IMR-90 (cell line): ENCODE measurements around the gene ENO4. TPM values are rescaled to one million over a fixed set of nuclear protein-coding genes. Genes with fewer than 3 reads are reported as not detected.

Experiments
- ATAC-seq: fragments of 200-7000 bp; cut with Tn5 transposase; 2 replicates; pipeline ENCODE4 v1.9.1; 2020; ENCODE audit warnings: low read depth, mild to moderate bottlenecking, moderate library complexity
- BruUV-seq: library from RNA; stranded (reverse); fragments of 400-500 nt; replicated peaks from 2 replicates; lab custom pipeline; 2021; lab: Mats Ljungman, UMichigan
- CTCF ChIA-PET: fragments of 300-600 bp; formaldehyde crosslinking; extraction: SDS; loops from one replicate; lab custom pipeline; 2021; ENCODE audit warnings: antibody characterized with exemption; lab: Yijun Ruan, JAX
- POLR2A ChIA-PET: fragments of 300-600 bp; sonication (Branson Sonifier 250); formaldehyde crosslinking; loops from one replicate; lab custom pipeline; 2022; ENCODE audit warnings: antibody characterized with exemption; ENCODE audit not compliant: unreplicated experiment; lab: Charles Lee
- DNase-seq: peaks from one replicate; pipeline ENCODE4 v3.0.0; 2013
- H2AFZ ChIP-seq: replicated peaks from 2 replicates; pipeline ENCODE3; 2013; ENCODE audit warnings: low read length, mild to moderate bottlenecking; ENCODE audit not compliant: poor library complexity
- H2AK5ac ChIP-seq: 2 replicates; pipeline ENCODE4 v1.6.1; 2013; ENCODE audit warnings: low read depth, low read length, inconsistent platforms
- H2AK9ac ChIP-seq: replicated peaks from 2 replicates; pipeline ENCODE3; 2013; ENCODE audit warnings: mild to moderate bottlenecking, low read depth, low read length, moderate library complexity; ENCODE audit not compliant: poor library complexity
- H2BK120ac ChIP-seq: 2 replicates; pipeline ENCODE4 v1.6.1; 2013; ENCODE audit warnings: low read depth, low read length, inconsistent platforms
- H2BK15ac ChIP-seq: 3 replicates; pipeline ENCODE4 v1.6.1; 2013; ENCODE audit warnings: low read depth, low read length, inconsistent platforms
- H2BK20ac ChIP-seq: 2 replicates; pipeline ENCODE4 v1.6.1; 2013; ENCODE audit warnings: low read depth, mild to moderate bottlenecking, inconsistent platforms, low read length, moderate library complexity
- H2BK5ac ChIP-seq: 2 replicates; pipeline ENCODE4 v1.6.1; 2013; ENCODE audit warnings: mild to moderate bottlenecking, low read depth, low read length, inconsistent platforms; ENCODE audit not compliant: poor library complexity, severe bottlenecking
- H3K14ac ChIP-seq: replicated peaks from 2 replicates; pipeline ENCODE4 v1.6.1; 2013; ENCODE audit warnings: low read depth, low read length, inconsistent platforms
- H3K18ac ChIP-seq: 2 replicates; pipeline ENCODE4 v1.6.1; 2013; ENCODE audit warnings: low read depth, low read length, control low read depth
- H3K23ac ChIP-seq: 2 replicates; pipeline ENCODE4 v1.6.1; 2013; ENCODE audit warnings: low read depth, low read length, inconsistent platforms
- H3K27ac ChIP-seq: 2 replicates; pipeline ENCODE4 v1.5.1; 2013; ENCODE audit warnings: mild to moderate bottlenecking, control low read depth, low read length; ENCODE audit not compliant: insufficient read depth
- H3K27me3 ChIP-seq: 2 replicates; pipeline ENCODE4 v1.6.1; 2013; ENCODE audit warnings: low read length; ENCODE audit not compliant: control insufficient read depth, insufficient read depth
- H3K36me3 ChIP-seq: 2 replicates; pipeline ENCODE4 v1.6.1; 2013; ENCODE audit warnings: low read length, mixed read lengths; ENCODE audit not compliant: control insufficient read depth, insufficient read depth
- H3K4ac ChIP-seq: 2 replicates; pipeline ENCODE4 v1.6.1; 2013; ENCODE audit warnings: low read depth, low read length, inconsistent platforms
- H3K4me1 ChIP-seq: 2 replicates; pipeline ENCODE4 v1.6.1; 2013; ENCODE audit warnings: low read length, mixed read lengths; ENCODE audit not compliant: control insufficient read depth, insufficient read depth
- H3K4me2 ChIP-seq: 2 replicates; pipeline ENCODE4 v1.6.1; 2013; ENCODE audit warnings: low read depth, mild to moderate bottlenecking, control low read depth, low read length, moderate library complexity
- H3K4me3 ChIP-seq: 2 replicates; pipeline ENCODE4 v1.5.1; 2013; ENCODE audit warnings: low read depth, mild to moderate bottlenecking, control low read depth, low read length, moderate library complexity; ENCODE audit not compliant: insufficient read depth
- H3K56ac ChIP-seq: 2 replicates; pipeline ENCODE4 v1.6.1; 2013; ENCODE audit warnings: low read length, inconsistent platforms; ENCODE audit not compliant: insufficient read depth; ENCODE audit errors: extremely low read depth
- H3K79me1 ChIP-seq, 2 experiments: 2 replicates each; pipeline ENCODE4 v1.6.1; 2013; ENCODE audit warnings: low read length in 2 of 2, inconsistent platforms in 1 of 2, low read depth in 1 of 2
- H3K9ac ChIP-seq: 2 replicates; pipeline ENCODE4 v1.6.1; 2013; ENCODE audit warnings: low read depth, low read length, control low read depth
- H3K9me1 ChIP-seq: 2 replicates; pipeline ENCODE4 v1.6.1; 2013; ENCODE audit warnings: low read length, inconsistent platforms; ENCODE audit not compliant: insufficient read depth
- H3K9me3 ChIP-seq: 2 replicates; pipeline ENCODE4 v1.6.1; 2013; ENCODE audit warnings: low read length; ENCODE audit not compliant: control insufficient read depth, insufficient read depth
- H4K20me1 ChIP-seq: 2 replicates; pipeline ENCODE4 v1.6.1; 2013; ENCODE audit warnings: low read length, inconsistent platforms; ENCODE audit not compliant: insufficient read depth
- H4K5ac ChIP-seq: 2 replicates; pipeline ENCODE4 v1.6.1; 2013; ENCODE audit warnings: mild to moderate bottlenecking, low read depth, low read length, control low read depth
- H4K8ac ChIP-seq, 2 experiments: 2 replicates each; pipeline ENCODE4 v1.6.1; 2013; ENCODE audit warnings: low read depth in 2 of 2, low read length in 2 of 2, control low read depth in 1 of 2, inconsistent platforms in 1 of 2
- H4K91ac ChIP-seq: 2 replicates; pipeline ENCODE4 v1.6.1; 2013; ENCODE audit warnings: low read depth, low read length, inconsistent platforms; ENCODE audit not compliant: insufficient read depth
- FOS ChIP-seq: fragments of 150-350 bp; IDR thresholded peaks from 2 replicates; pipeline ENCODE4 v1.6.1; 2016; ENCODE audit warnings: low read depth, low read length
- MAZ ChIP-seq: IDR thresholded peaks from 2 replicates; pipeline ENCODE4 v1.6.1; 2012; ENCODE audit warnings: low read depth, mild to moderate bottlenecking, low read length, improper control_type of control experiment, moderate library complexity, borderline replicate concordance
- POLR2A ChIP-seq: IDR thresholded peaks from 2 replicates; pipeline ENCODE4 v1.6.1; 2012; ENCODE audit warnings: mild to moderate bottlenecking, low read depth, low read length
- WGBS, 2 experiments: methylation state at CpG; one replicate each; pipeline versions ENCODE4 v1.1.5 to v1.1.7; 2013; ENCODE audit warnings: missing lambda C conversion rate in 2 of 2; ENCODE audit not compliant: insufficient read length in 1 of 2; ENCODE audit errors: extremely low coverage in 2 of 2; 5-methylcytosine and 5-hydroxymethylcytosine counted together
- dilution Hi-C: fragments of 300-500 bp; cut with HindIII; formaldehyde crosslinking; loops from one replicate; pipeline ENCODE4 v1.14.3; 2018; ENCODE audit warnings: low sequenced_read_pairs; ENCODE audit not compliant: unreplicated experiment
- in situ Hi-C: fragments of 300-500 bp; cut with MboI; formaldehyde crosslinking; loops from 3 replicates; pipeline ENCODE4 v1.14.3; 2019; ENCODE audit warnings: low sequenced_read_pairs, inconsistent platforms, mixed read lengths
- intact Hi-C: fragments of 100-400 bp; cut with micrococcal nuclease; formaldehyde crosslinking; loops from 2 replicates; pipeline ENCODE4 v1.10.0; 2022
- polyA plus RNA-seq, 3 experiments: library from polyadenylated mRNA; depleted of rRNA; stranded (reverse); fragments of >200 nt; gene quantifications; 2 replicates each; pipeline ENCODE4 v1.2.3, GENCODE V29; 2012; ENCODE audit warnings: low replicate concordance in 1 of 3
- total RNA-seq: library from RNA; depleted of rRNA; stranded (reverse); fragments of >200 nt; gene quantifications from 2 replicates; pipeline ENCODE4 v1.2.3, GENCODE V29; 2012
- TF ChIP-seq, protein P1 (sequence below): conservative IDR thresholded peaks from 2 replicates; pipeline ENCODE4 v1.5.1; 2012; ENCODE audit warnings: mild to moderate bottlenecking, low read depth, low read length, improper control_type of control experiment

ENO4 gene
- total and polyA plus RNA-seq, 2 of the 4 experiments (the other 2 are of a cell fraction) = under 0.01 to 0.05 TPM

GRCh38 chr10:116880716-116881482 is 31.6 kb downstream of the ENO4 start:
- Histone ChIP-seq H2AK9ac (no peak overlapping the region), H3K4ac (no peak overlapping the region), H3K18ac (no peak overlapping the region), H2BK5ac (no peak overlapping the region), H3K9ac (no peak overlapping the region), H4K91ac (no peak overlapping the region), H2BK15ac (no peak overlapping the region), H3K4me2 (no peak overlapping the region), H4K8ac (no peak overlapping the region), H3K56ac (no peak overlapping the region), H3K27ac (no peak overlapping the region), H3K36me3 (no peaks in the 10 kb centered on the region), H3K9me1 (no peaks in the 10 kb centered on the region), H3K14ac (no peak overlapping the region), H3K9me3 (no peaks in the 10 kb centered on the region), H3K27me3 (peaks cover 2% of the 10 kb centered on the region; the same call in 1 of the 2 replicates), H2BK120ac (no peak overlapping the region), H4K20me1 (no peaks in the 10 kb centered on the region), H2BK20ac (no peak overlapping the region), H3K4me3 (no peak overlapping the region), H3K79me1 (no peaks in the 10 kb centered on the region), H3K23ac (no peak overlapping the region; the same call in 1 of the 2 replicates), H3K4me1 (no peaks in the 10 kb centered on the region), H2AFZ (no peak overlapping the region), H4K5ac (no peak overlapping the region), H2AK5ac (no peak overlapping the region)
- no peak for DNase-seq
- no TSS peak for BruUV-seq
- ChIA-PET POLR2A (no interaction called here), CTCF (no interaction called here)
- dilution Hi-C loops (no loop called here), intact Hi-C loops (no loop called here), in situ Hi-C loops (no loop called here)
- 71% methylated on average over 1 of the region's 10 CpGs; no CpG with 5 or more reads in 1 of the 2 experiments for WGBS, 2 experiments
- TF ChIP-seq POLR2A (no peak), FOS (no peak), MAZ (no peak)
- TF ChIP-seq, protein P1, sequence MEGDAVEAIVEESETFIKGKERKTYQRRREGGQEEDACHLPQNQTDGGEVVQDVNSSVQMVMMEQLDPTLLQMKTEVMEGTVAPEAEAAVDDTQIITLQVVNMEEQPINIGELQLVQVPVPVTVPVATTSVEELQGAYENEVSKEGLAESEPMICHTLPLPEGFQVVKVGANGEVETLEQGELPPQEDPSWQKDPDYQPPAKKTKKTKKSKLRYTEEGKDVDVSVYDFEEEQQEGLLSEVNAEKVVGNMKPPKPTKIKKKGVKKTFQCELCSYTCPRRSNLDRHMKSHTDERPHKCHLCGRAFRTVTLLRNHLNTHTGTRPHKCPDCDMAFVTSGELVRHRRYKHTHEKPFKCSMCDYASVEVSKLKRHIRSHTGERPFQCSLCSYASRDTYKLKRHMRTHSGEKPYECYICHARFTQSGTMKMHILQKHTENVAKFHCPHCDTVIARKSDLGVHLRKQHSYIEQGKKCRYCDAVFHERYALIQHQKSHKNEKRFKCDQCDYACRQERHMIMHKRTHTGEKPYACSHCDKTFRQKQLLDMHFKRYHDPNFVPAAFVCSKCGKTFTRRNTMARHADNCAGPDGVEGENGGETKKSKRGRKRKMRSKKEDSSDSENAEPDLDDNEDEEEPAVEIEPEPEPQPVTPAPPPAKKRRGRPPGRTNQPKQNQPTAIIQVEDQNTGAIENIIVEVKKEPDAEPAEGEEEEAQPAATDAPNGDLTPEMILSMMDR = no peak
- no peak for ATAC-seq
